ENCODE data around the gene RNF8.
"Not testable (repeated sequence)": the region's sequence is repeated elsewhere in the genome, so short reads cannot be mapped to it uniquely, and the experiment has no call there.

The RNF8 gene

DNA sequence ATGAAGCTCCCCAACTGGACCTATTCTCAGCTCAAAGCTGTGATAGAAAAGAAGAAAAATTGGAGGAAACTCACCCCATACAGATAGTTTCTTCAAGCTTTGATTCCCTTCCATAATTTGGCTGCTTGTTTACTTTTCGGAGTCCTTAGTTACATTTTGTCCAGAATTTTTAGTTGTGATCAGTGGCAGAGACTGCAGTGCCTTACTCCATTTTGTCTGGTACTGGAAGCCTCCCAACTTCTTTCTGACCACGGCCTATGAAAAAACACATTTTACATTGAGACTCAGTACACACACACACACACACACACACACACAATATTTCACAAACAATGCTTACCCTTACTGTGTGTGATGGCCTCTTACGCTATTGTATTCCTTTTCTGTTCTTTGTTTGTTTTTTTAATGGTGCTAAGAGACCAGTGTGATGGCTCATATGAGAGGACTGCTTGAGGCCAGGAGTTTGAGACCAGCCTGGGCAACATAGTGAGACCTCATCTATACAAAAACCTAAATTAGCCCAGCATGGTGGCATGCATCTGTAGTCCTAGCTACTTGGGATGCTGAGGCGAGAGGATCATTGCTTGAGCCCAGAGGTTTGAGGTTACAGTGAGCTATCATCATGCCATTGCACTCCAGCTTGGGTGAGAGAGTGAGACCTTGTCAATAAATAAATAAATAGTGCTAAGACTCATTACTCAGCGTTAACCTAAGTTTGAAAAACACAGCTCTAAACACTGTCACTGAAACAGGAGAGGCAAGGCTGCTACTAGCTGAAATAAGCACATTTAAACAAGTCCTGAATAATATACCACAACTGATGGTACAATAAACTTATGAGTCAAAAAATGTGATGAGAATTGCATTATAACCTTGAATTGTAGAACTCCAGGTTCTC lies 13.8 kb upstream of the RNF8 start:
- H3K4me3 ChIP-seq (ENCODE audit: insufficient read depth, low read depth, low read length, poor library complexity, severe bottlenecking) = no peak overlapping the region
- H3K36me3 ChIP-seq (ENCODE audit: control insufficient read depth, insufficient read depth, low read length) = no peaks in the 10 kb centered on the region
- no peaks in the 10 kb centered on the region for H3K4me1 ChIP-seq (ENCODE audit: control insufficient read depth, insufficient read depth, low read length, poor library complexity, severe bottlenecking)
- no peaks in the 10 kb centered on the region for H3K9me3 ChIP-seq (ENCODE audit: control insufficient read depth, low read length)
- H3K27me3 ChIP-seq (replicated peaks; ENCODE audit: control insufficient read depth, insufficient read depth, low read length, poor library complexity, severe bottlenecking) = no peaks in the 10 kb centered on the region
- no peak overlapping the region for H3K27ac ChIP-seq (ENCODE audit: insufficient read depth, low read length, poor library complexity, severe bottlenecking)
- no peak for DNase-seq

DNA sequence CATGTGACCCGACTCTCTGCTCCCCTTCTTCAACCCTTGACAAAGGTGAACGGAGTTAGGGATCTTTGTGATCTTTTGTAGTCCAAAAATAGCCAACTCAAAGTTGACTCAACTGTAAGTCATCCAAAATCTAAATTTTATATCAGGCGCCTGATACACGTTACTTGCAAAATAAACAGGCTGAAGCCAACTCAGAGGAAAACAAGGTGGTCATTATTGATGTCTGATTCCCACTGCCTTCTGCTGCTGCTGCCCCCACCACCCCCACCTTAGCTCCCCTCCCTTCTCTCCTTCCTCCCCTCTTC lies 13.2 kb upstream of the RNF8 start:
- Histone ChIP-seq H3K4me1 (ENCODE audit: control insufficient read depth, insufficient read depth, low read length, poor library complexity, severe bottlenecking) (no peaks in the 10 kb centered on the region), H3K36me3 (ENCODE audit: control insufficient read depth, insufficient read depth, low read length) (no peaks in the 10 kb centered on the region), H3K27me3 (replicated peaks; ENCODE audit: control insufficient read depth, insufficient read depth, low read length, poor library complexity, severe bottlenecking) (no peaks in the 10 kb centered on the region), H3K9me3 (ENCODE audit: control insufficient read depth, low read length) (no peaks in the 10 kb centered on the region), H3K27ac (ENCODE audit: insufficient read depth, low read length, poor library complexity, severe bottlenecking) (no peak overlapping the region), H3K4me3 (ENCODE audit: insufficient read depth, low read depth, low read length, poor library complexity, severe bottlenecking) (no peak overlapping the region)
- DNase-seq = no peak

DNA sequence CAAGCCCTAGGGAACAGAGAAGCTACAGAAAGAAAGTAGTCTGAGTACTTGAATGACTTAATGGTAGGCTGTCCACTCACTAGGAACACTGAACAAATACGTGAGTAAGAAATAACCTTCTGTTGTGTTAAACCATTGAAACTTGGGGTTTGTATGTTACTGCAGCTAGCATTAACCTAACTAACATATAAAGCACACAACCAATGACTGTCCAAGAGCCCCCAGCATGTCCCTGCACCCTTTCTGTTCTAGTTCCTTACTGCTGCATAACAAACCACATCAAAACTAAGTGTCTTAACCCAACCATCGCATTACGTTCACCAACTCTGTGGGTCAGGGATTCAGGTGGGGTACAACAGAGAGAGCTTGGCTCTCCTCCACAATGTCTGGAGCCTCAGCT lies 10.5 kb upstream of the RNF8 start:
- no peaks in the 10 kb centered on the region for H3K4me1 ChIP-seq (ENCODE audit: control insufficient read depth, insufficient read depth, low read length, poor library complexity, severe bottlenecking)
- no peak overlapping the region for H3K4me3 ChIP-seq (ENCODE audit: insufficient read depth, low read depth, low read length, poor library complexity, severe bottlenecking)
- no peaks in the 10 kb centered on the region for H3K36me3 ChIP-seq (ENCODE audit: control insufficient read depth, insufficient read depth, low read length)
- no peak overlapping the region for H3K27ac ChIP-seq (ENCODE audit: insufficient read depth, low read length, poor library complexity, severe bottlenecking)
- no peak for DNase-seq
- no peaks in the 10 kb centered on the region for H3K9me3 ChIP-seq (ENCODE audit: control insufficient read depth, low read length)
- no peaks in the 10 kb centered on the region for H3K27me3 ChIP-seq (replicated peaks; ENCODE audit: control insufficient read depth, insufficient read depth, low read length, poor library complexity, severe bottlenecking)

DNA sequence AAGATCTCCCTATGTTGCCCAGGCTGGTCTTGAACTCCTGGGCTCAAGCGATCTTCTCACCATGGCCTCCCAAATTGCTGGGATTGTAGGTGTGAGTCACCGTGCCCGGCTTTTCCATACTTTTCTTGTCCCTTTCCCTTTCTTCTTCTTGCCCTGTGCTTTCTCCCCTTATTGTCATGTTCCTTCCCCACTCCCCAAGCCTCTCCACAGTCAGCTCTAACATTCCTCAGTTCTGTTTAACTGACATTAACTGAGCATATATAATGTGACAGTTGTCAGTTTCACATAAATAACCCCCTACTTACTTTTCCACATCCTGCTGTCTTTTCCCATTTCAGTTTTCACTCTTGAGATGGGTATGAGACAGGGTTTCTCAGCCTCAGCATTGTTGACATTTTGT lies 9.5 kb upstream of the RNF8 start:
- Histone ChIP-seq H3K27ac (ENCODE audit: insufficient read depth, low read length, poor library complexity, severe bottlenecking) (no peak overlapping the region), H3K9me3 (ENCODE audit: control insufficient read depth, low read length) (no peaks in the 10 kb centered on the region), H3K4me3 (ENCODE audit: insufficient read depth, low read depth, low read length, poor library complexity, severe bottlenecking) (no peak overlapping the region), H3K27me3 (replicated peaks; ENCODE audit: control insufficient read depth, insufficient read depth, low read length, poor library complexity, severe bottlenecking) (no peaks in the 10 kb centered on the region), H3K4me1 (ENCODE audit: control insufficient read depth, insufficient read depth, low read length, poor library complexity, severe bottlenecking) (no peaks in the 10 kb centered on the region), H3K36me3 (ENCODE audit: control insufficient read depth, insufficient read depth, low read length) (no peaks in the 10 kb centered on the region)
- DNase-seq = no peak

DNA sequence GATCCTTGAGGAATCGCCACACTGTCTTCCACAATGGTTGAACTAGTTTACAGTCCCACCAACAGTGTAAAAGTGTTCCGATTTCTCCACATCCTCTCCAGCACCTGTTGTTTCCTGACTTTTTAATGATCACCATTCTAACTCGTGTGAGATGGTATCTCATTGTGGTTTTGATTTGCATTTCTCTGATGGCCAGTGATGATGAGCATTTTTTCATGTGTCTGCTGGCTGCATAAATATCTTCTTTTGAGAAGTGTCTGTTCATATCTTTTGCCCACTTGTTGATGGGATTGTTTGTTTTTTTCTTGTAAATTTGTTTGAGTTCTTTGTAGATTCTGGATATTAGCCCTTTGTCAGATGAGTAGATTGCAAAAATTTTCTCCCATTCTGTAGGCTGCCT lies 8.0 kb upstream of the RNF8 start:
- H3K9me3 ChIP-seq (ENCODE audit: control insufficient read depth, low read length); H3K27me3 ChIP-seq (replicated peaks; ENCODE audit: control insufficient read depth, insufficient read depth, low read length, poor library complexity, severe bottlenecking); DNase-seq; H3K36me3 ChIP-seq (ENCODE audit: control insufficient read depth, insufficient read depth, low read length); H3K4me3 ChIP-seq (ENCODE audit: insufficient read depth, low read depth, low read length, poor library complexity, severe bottlenecking); H3K27ac ChIP-seq (ENCODE audit: insufficient read depth, low read length, poor library complexity, severe bottlenecking); H3K4me1 ChIP-seq (ENCODE audit: control insufficient read depth, insufficient read depth, low read length, poor library complexity, severe bottlenecking): not testable (repeated sequence)

DNA sequence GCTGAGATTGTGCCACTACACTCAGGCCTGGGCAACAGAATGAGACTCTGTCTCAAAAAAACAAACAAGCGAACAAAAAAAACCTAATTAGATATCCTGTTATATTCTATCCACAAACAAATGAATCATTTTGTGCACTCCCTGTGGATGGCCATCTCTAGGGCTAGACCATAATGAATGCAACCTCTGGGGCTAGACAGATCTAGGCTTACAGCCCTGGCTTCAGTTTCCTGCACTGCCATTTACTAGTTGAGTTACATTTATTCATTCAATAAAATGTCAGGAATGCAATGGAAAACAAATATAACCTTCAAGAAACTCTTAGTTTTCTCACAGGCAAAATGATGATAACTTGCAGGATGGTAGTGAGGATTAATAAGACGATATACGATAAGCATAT lies 6.6 kb upstream of the RNF8 start:
- no peak for DNase-seq
- Histone ChIP-seq H3K9me3 (ENCODE audit: control insufficient read depth, low read length) (no peaks in the 10 kb centered on the region), H3K27me3 (replicated peaks; ENCODE audit: control insufficient read depth, insufficient read depth, low read length, poor library complexity, severe bottlenecking) (no peaks in the 10 kb centered on the region), H3K27ac (ENCODE audit: insufficient read depth, low read length, poor library complexity, severe bottlenecking) (no peak overlapping the region), H3K4me3 (ENCODE audit: insufficient read depth, low read depth, low read length, poor library complexity, severe bottlenecking) (no peak overlapping the region), H3K36me3 (ENCODE audit: control insufficient read depth, insufficient read depth, low read length) (no peaks in the 10 kb centered on the region), H3K4me1 (ENCODE audit: control insufficient read depth, insufficient read depth, low read length, poor library complexity, severe bottlenecking) (no peaks in the 10 kb centered on the region)

DNA sequence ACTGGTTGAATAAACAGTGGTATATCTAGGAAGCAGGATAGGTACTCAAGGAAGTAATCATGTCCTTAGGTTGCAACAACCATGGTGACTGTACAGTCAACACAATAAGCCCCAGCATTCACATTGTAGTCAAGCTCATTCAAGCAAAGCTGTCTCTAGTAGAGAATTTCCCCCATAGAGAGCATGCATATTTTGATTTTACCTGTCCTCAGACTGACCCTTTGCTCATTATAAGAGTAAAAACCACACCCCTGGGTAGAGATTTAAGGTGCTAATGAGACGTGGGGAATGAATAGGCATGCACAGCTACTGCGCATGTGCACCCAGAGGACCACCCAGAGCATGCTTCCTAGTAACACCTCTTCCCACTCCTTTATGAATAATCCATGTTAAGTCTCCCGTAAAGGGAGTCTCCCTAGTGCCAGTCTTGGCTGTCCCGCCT lies 6.1 kb upstream of the RNF8 start:
- Histone ChIP-seq H3K36me3 (ENCODE audit: control insufficient read depth, insufficient read depth, low read length) (no peaks in the 10 kb centered on the region), H3K27me3 (replicated peaks; ENCODE audit: control insufficient read depth, insufficient read depth, low read length, poor library complexity, severe bottlenecking) (no peaks in the 10 kb centered on the region), H3K4me3 (ENCODE audit: insufficient read depth, low read depth, low read length, poor library complexity, severe bottlenecking) (no peak overlapping the region), H3K9me3 (ENCODE audit: control insufficient read depth, low read length) (no peaks in the 10 kb centered on the region), H3K4me1 (ENCODE audit: control insufficient read depth, insufficient read depth, low read length, poor library complexity, severe bottlenecking) (no peaks in the 10 kb centered on the region), H3K27ac (ENCODE audit: insufficient read depth, low read length, poor library complexity, severe bottlenecking) (no peak overlapping the region)
- DNase-seq = no peak

DNA sequence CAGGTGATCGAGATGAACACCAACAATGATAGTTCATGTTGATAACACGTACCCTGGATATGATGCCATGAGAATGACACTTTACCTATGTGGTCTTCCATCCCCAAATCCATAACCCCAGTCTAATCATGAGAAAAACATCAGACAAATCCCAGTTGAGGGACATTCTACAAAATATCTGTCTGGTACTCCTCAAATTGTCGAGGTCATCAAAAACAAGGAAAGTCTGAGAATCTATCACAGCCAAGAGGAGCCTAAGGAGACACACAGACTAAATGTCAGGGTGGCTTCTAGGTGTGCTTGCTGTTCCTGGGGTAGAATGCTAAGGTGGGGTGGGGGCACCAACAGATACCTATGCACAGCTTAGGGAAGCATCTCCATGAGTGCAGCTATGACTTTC lies 2.8 kb upstream of the RNF8 start:
- no peak overlapping the region for H3K27ac ChIP-seq (ENCODE audit: insufficient read depth, low read length, poor library complexity, severe bottlenecking)
- no peaks in the 10 kb centered on the region for H3K4me1 ChIP-seq (ENCODE audit: control insufficient read depth, insufficient read depth, low read length, poor library complexity, severe bottlenecking)
- no peaks in the 10 kb centered on the region for H3K9me3 ChIP-seq (ENCODE audit: control insufficient read depth, low read length)
- DNase-seq = no peak
- no peaks in the 10 kb centered on the region for H3K36me3 ChIP-seq (ENCODE audit: control insufficient read depth, insufficient read depth, low read length)
- H3K4me3 ChIP-seq (ENCODE audit: insufficient read depth, low read depth, low read length, poor library complexity, severe bottlenecking) = no peak overlapping the region
- no peaks in the 10 kb centered on the region for H3K27me3 ChIP-seq (replicated peaks; ENCODE audit: control insufficient read depth, insufficient read depth, low read length, poor library complexity, severe bottlenecking)

DNA sequence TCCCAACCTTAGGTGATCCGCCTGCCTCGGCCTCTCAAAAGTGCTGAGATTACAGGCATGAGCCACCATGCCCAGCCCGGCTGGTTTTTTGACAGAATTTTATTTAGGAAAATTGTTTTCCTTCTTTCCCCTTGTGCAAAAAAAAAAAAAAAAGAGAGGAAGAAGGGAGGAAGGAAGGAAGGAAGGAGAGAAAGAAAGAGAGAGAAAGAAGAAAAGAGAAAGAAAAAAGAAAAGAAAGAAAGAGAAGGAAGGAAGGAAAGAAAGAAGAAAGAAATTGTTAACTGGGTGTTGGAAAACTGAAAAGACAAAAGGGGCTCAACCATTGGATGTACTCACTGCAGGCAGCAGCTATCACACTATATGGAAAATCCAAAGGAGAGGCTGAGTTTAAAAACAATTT lies 1.4 kb upstream of the RNF8 start:
- no peak for DNase-seq
- no peak overlapping the region for H3K27ac ChIP-seq (ENCODE audit: insufficient read depth, low read length, poor library complexity, severe bottlenecking)
- no peaks in the 10 kb centered on the region for H3K4me1 ChIP-seq (ENCODE audit: control insufficient read depth, insufficient read depth, low read length, poor library complexity, severe bottlenecking)
- H3K27me3 ChIP-seq (replicated peaks; ENCODE audit: control insufficient read depth, insufficient read depth, low read length, poor library complexity, severe bottlenecking) = no peaks in the 10 kb centered on the region
- H3K36me3 ChIP-seq (ENCODE audit: control insufficient read depth, insufficient read depth, low read length) = no peaks in the 10 kb centered on the region
- H3K4me3 ChIP-seq (ENCODE audit: insufficient read depth, low read depth, low read length, poor library complexity, severe bottlenecking) = no peak overlapping the region
- H3K9me3 ChIP-seq (ENCODE audit: control insufficient read depth, low read length) = no peaks in the 10 kb centered on the region

DNA sequence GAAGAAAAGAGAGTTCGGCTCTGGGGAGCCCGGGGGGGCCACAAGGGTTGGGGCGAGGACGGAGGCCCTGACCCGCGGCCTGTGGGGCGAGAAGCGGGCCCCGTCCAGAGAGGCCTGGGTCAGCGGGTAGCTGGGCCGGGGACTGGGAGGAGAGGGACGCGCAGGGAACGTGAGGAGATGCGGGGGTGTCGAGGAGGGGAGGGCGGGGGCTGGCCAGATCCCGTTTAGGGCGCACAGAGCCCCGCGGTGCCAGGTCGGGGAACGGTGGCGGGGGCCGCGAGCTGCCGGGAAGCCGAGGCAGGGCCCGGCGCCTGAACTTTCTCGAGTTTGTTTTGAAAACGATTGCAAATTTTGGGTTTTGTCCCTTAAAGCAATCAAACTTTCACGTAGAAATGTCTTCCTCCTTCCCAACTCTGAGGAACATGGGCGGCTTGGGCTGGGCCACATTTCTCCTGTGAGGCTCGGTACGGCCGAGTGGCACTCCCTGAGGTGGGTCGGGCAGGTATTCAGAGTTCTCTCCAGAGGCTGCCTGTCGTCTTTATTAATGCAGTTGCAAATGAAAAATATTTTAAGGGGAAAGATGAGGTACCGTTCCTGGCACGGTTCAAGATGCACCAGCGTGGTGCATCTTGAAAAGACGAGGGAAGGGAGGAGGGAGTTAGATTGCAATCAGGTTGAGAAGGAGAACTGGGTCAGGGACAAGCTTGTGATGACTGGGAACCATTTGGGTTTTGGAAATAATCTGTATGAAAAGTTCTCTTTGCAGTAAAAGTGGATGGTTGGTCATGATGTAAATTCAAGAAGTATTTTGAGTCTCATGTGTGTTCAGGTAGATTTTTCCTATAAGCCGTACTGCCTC lies 972 bp downstream of the RNF8 start:
- DNase-seq = no peak
- no peaks in the 10 kb centered on the region for H3K4me1 ChIP-seq (ENCODE audit: control insufficient read depth, insufficient read depth, low read length, poor library complexity, severe bottlenecking)
- no peaks in the 10 kb centered on the region for H3K9me3 ChIP-seq (ENCODE audit: control insufficient read depth, low read length)
- H3K27me3 ChIP-seq (replicated peaks; ENCODE audit: control insufficient read depth, insufficient read depth, low read length, poor library complexity, severe bottlenecking) = no peaks in the 10 kb centered on the region
- H3K4me3 ChIP-seq (ENCODE audit: insufficient read depth, low read depth, low read length, poor library complexity, severe bottlenecking) = peak overlapping the region; percentile 100
- no peaks in the 10 kb centered on the region for H3K36me3 ChIP-seq (ENCODE audit: control insufficient read depth, insufficient read depth, low read length)
- peak overlapping the region; percentile 68 for H3K27ac ChIP-seq (ENCODE audit: insufficient read depth, low read length, poor library complexity, severe bottlenecking)
